Activated B cell treated with CpG ODN at 0.5 μM for 24 hours (primary cell): ENCODE data around the gene CTRB1. TPM values are rescaled to one million over a fixed set of nuclear protein-coding genes. Genes with fewer than 3 reads are reported as not detected.
"Not testable (repeated sequence)": the region's sequence is repeated elsewhere in the genome, so short reads cannot be mapped to it uniquely, and the experiment has no call there.

Source experiments
- ATAC-seq: fragments of 200-7000 bp; cut with Tn5 transposase; one replicate; pipeline ENCODE4 v1.10.0; 2021; ENCODE audit warnings: low read depth, mild to moderate bottlenecking, moderate library complexity
- CTCF ChIA-PET: fragments of 350-600 bp; sonication (Branson Sonifier 250); formaldehyde crosslinking; loops from one replicate; lab custom pipeline; 2021; ENCODE audit warnings: antibody characterized with exemption; lab: Charles Lee
- POLR2A ChIA-PET: fragments of 350-600 bp; sonication (Branson Sonifier 250); formaldehyde crosslinking; loops from one replicate; lab custom pipeline; 2021; ENCODE audit warnings: antibody characterized with exemption; lab: Charles Lee
- DNase-seq: peaks from one replicate; pipeline ENCODE4 v3.0.0; 2022
- H3K27ac Mint-ChIP-seq: one replicate; pipeline ENCODE4 v1.8.0; 2020; ENCODE audit warnings: mixed read lengths
- H3K27me3 Mint-ChIP-seq: one replicate; pipeline ENCODE4 v1.8.0; 2021; ENCODE audit warnings: mixed read lengths
- H3K36me3 Mint-ChIP-seq: one replicate; pipeline ENCODE4 v1.8.0; 2021; ENCODE audit warnings: low read depth, mixed read lengths
- H3K4me1 Mint-ChIP-seq: one replicate; pipeline ENCODE4 v1.8.0; 2021; ENCODE audit warnings: mixed read lengths
- H3K4me3 Mint-ChIP-seq: one replicate; pipeline ENCODE4 v1.8.0; 2020; ENCODE audit warnings: mild to moderate bottlenecking, mixed read lengths
- H3K9me3 Mint-ChIP-seq: one replicate; pipeline ENCODE4 v1.8.0; 2020; ENCODE audit warnings: mixed read lengths
- CTCF ChIP-seq: fragments of 200-600 bp; IDR thresholded peaks from one replicate; pipeline ENCODE4 v1.8.0; 2022; ENCODE audit warnings: antibody characterized with exemption, mild to moderate bottlenecking
- intact Hi-C: fragments of 100-400 bp; cut with micrococcal nuclease; formaldehyde crosslinking; loops from one replicate; pipeline ENCODE4 v1.15.1; 2024
- total RNA-seq: library from RNA; stranded (reverse); gene quantifications from 2 replicates; pipeline ENCODE4 v1.2.3, GENCODE V29; 2022

The CTRB1 gene
- total RNA-seq, 1 donor from 2014 or later = not detected

DNA sequence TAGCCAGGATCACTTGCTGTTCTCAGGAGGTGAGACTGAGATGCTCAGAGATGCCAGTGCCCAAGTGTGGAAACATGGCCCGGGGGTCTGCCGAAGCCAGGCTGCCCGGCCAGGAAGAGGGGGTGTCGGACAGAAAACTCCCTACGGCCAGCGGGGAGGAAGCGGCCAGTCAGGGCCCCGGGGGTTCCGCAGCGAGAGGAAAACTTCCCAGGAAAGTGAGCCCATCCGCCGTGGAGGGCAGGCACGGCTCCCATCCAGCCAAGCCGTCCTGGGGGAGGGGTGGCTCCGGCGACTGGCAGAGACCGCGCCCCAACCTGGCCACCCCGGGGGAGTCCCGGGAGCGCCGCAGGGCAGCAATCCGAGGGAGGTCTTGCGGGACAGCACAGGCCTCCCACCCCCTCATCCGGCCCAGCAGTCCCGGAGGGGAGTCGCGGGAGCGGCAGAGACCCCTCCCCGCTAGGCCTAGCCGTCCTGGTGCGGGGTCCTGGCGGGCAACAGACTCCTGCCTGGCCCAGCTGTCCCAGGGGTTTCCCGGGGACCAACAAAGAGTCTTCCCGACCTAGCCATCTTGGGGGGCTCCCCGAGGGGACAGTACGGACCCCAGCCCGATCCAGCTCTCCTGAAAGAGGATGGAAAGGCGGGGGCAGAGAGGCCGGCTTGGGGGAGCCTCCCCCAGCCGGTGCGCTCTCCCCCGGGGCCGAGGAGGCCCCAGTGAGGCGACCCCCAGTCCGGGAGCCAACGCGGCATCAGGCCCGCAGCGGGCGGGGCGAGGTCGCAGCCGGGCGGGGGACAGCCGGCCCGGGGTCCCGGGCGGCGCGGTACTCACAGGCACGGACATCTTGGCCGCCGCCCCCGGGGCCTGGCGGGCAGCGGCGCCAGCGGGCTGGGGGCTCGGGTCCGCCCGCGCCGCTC, 46.5 kb downstream of the CTRB1 start:
- ChIA-PET CTCF (no interaction called here), POLR2A (no interaction called here)
- Mint-ChIP-seq H3K9me3 (no peaks in the 10 kb centered on the region), H3K4me1 (peaks cover 12% of the 10 kb centered on the region), H3K27ac (no peak overlapping the region), H3K4me3 (peak overlapping the region; percentile 53), H3K27me3 (peaks cover 52% of the 10 kb centered on the region), H3K36me3 (no peaks in the 10 kb centered on the region)
- intact Hi-C loops = loop anchor here (5.0 kb wide), 1 partner anchor 33 kb away; no protein-coding TSS in a partner anchor
- ATAC-seq (peak; percentile 21), DNase-seq (peak; percentile 16)
- no peak for TF ChIP-seq CTCF

DNA sequence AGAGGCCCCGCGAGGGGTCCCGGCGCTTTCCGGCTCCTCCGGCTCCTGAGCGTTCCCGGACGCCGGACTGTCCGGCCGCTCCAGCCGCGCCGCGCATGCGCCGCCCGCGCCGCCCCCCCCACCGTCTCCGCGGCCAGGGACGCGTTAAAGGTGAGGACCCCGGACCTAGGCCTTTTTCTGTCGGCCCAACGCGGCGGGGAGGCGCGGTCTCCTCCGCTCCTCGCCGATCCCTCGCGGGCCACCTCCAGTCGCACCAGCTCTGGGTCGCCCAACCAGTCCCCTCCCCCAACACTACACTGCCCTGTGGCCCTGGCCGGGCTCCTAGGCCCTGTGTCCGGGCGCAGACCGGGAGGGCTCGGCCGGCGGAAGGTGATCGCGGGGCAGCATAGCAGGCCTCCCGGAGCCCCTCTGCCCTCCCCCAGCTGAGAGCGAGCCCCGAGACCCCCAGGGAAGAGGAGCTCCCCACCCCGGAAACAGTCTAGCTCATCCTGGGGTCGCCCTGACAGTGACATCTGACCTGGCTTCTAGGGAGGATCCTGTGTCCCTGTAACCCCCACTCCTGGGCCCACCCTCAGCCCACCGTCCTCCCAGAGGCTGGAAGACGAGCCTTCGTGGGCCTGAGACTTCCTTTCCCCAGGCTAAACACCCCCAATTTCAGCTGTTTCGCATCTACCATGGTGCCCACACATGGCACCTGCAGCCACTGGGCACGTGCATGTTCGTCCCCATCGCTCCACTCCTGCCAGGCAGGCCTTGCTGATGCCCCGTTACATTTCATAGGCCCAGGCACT, 47.3 kb downstream of the CTRB1 start:
- intact Hi-C loops = loop anchor here (5.0 kb wide), 1 partner anchor 34 kb away; no protein-coding TSS in a partner anchor
- TF ChIP-seq CTCF = no peak
- ATAC-seq (peak; percentile 25), DNase-seq (peak; percentile 23)
- Mint-ChIP-seq H3K27me3 (peaks cover 46% of the 10 kb centered on the region), H3K4me3 (peak overlapping the region; percentile 77), H3K36me3 (no peaks in the 10 kb centered on the region), H3K9me3 (no peaks in the 10 kb centered on the region), H3K27ac (no peak overlapping the region), H3K4me1 (peaks cover 12% of the 10 kb centered on the region)
- ChIA-PET CTCF (no interaction called here), POLR2A (no interaction called here)

DNA sequence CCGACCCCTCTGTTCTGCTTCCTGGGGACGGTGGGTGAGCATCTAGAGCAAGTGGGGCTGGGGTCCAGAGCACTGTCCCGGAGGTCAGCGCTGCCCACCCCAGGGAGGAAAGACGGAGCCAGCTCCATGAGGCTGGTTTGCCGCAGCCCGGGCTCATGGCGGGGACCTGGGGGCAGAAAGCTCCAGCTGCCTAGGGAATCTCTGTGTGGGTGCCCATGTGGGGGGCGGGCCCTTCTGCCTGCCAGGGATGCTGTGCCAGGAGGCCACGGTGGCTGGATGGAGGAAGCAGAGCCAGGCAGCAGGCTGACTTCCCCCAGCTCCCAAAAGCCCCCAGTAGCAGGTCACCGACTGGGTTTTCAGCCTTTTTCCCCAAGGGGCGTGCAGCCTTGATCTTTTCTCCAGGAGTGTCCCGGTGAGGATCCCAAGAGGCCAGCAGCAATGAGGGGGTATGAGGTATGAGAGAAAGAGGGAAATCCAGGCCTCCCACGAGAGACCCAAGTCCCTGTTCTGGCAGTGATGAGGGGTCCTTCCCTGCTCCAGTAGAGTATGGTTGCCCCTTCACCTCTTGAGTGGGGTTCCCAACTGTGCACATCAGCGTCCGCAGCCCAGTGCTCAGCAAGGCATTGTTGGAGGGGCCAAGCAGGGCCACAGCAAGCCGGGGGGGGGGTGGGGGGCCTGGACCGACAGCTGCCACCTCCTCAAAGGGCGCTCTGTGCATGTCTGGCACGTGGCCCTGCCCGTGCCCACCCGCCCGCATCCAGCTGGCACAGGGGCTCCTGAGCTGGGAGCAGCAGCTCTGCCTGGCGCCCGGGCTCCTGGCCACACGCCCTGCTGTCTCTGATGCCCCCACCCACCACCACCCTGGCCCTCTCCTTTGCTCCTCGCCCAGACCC, 48.2 kb downstream of the CTRB1 start:
- intact Hi-C loops = loop anchor here (5.0 kb wide), 1 partner anchor 35 kb away; no protein-coding TSS in a partner anchor
- Mint-ChIP-seq H3K27me3 (peaks cover 41% of the 10 kb centered on the region), H3K9me3 (no peaks in the 10 kb centered on the region), H3K4me3 (peak overlapping the region; percentile 77), H3K36me3 (no peaks in the 10 kb centered on the region), H3K27ac (no peak overlapping the region), H3K4me1 (peaks cover 12% of the 10 kb centered on the region)
- CTCF ChIA-PET = no interaction called here
- DNase-seq (peak; percentile 16), ATAC-seq (no peak)
- POLR2A ChIA-PET = interaction anchor here (0.7 kb wide), 1 partner anchor 253 kb away, joined by 5 read pairs; no protein-coding TSS in a partner anchor
- no peak for TF ChIP-seq CTCF

DNA sequence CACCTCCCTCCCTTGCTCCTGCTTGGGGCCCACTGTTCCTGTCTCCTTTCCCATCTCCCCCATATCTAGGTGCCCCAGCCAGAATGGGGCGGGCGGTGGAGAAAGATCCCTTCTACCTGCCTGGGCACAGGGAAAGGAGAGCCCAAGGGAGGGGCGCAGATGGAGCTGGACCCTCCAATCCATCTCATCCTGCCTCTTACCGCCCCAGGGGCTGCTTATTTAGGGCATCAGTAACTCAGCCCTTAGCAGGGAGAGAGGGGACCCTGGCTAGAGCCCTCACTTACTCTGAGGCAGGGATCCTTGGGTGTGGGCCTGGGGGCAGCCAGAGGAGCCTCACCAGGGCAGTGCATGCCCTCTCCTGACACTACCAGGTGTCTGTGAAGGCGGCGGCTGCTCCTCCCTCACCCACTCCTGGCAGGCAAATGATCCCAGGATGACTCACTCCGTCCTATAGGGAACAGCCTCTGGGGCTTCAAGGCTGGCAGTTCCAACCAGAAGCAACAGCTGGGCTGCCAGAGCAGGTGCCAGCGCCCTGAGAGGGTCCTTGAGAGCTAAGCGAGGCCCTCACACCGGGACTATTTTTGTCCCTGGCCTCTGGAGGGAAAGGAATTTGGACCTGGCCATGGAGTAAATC, 49.0 kb downstream of the CTRB1 start:
- intact Hi-C loops = loop anchor here (5.0 kb wide), 1 partner anchor 35 kb away; no protein-coding TSS in a partner anchor
- peaks cover 12% of the 10 kb centered on the region for H3K4me1 Mint-ChIP-seq
- TF ChIP-seq CTCF = no peak
- POLR2A ChIA-PET = interaction anchor here (0.7 kb wide), 1 partner anchor 252 kb away, joined by 5 read pairs; no protein-coding TSS in a partner anchor
- DNase-seq (no peak), ATAC-seq (no peak)
- no peaks in the 10 kb centered on the region for H3K36me3 Mint-ChIP-seq
- peaks cover 33% of the 10 kb centered on the region for H3K27me3 Mint-ChIP-seq
- no peak overlapping the region for H3K4me3 Mint-ChIP-seq
- H3K9me3 Mint-ChIP-seq = no peaks in the 10 kb centered on the region
- H3K27ac Mint-ChIP-seq = no peak overlapping the region
- CTCF ChIA-PET = no interaction called here

DNA sequence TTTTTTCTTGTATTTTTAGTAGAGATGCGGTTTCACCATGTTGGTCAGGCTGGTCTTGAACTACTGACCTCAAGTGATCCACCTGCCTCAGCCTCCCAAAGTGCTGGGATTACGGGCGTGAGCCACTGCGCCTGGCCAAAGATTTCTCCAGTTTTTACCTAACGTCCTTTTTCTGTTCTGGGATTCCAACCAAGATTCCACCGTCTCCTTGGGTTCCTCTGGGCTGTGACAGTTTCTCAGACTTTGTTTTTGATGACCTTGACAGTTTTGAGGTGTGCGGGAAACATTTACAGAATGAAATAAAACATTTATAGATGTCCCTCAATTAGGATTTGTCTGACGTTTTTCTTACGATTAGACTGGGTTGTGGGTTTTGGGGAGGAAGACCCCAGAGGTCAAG, 50.6 kb downstream of the CTRB1 start:
- H3K9me3 Mint-ChIP-seq, H3K36me3 Mint-ChIP-seq, H3K4me1 Mint-ChIP-seq, DNase-seq, ATAC-seq, POLR2A ChIA-PET, H3K27ac Mint-ChIP-seq, H3K4me3 Mint-ChIP-seq, CTCF ChIA-PET: not testable (repeated sequence)
- intact Hi-C loops = loop anchor here (5.0 kb wide), 1 partner anchor 37 kb away; no protein-coding TSS in a partner anchor
- peaks cover 32% of the 10 kb centered on the region for H3K27me3 Mint-ChIP-seq
